DOHH2 (cell line): ENCODE data around the gene NKIRAS1.

Experiments used
- EZH2phosphoT487 ChIP-seq: fragments of 200-600 bp; sonication (generic); IDR thresholded peaks from 2 replicates; pipeline ENCODE4 v1.6.1; 2017; ENCODE audit warnings: borderline replicate concordance, mild to moderate bottlenecking, antibody characterized with exemption, low read length, moderate library complexity, mixed read lengths
- TF ChIP-seq, protein P1 (sequence below): fragments of 200-600 bp; sonication (generic); IDR thresholded peaks from one replicate; pipeline ENCODE4 v1.5.1; 2014; ENCODE audit warnings: antibody characterized with exemption, mild to moderate bottlenecking, low read depth, low read length; ENCODE audit not compliant: poor library complexity, severe bottlenecking

DNA sequence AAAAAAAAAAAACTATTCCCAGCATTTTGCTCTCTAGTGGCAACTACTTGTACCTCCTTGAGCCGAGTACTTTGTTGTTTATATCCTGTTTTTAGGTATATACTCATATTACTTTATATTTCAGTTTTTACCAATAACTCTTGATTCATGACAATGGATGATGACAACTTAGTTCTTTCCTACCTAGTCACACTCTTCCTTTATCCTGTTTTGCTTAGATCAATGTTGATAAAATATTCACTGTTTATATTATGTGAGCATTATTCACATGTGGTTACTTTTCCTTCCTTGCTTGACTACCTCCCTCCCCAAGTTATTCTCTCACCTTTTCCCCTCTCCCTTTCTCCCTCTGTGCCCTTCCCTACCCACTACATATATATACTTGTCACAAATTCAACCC, 53.7 kb downstream of the NKIRAS1 start:
- TF ChIP-seq, protein P1, sequence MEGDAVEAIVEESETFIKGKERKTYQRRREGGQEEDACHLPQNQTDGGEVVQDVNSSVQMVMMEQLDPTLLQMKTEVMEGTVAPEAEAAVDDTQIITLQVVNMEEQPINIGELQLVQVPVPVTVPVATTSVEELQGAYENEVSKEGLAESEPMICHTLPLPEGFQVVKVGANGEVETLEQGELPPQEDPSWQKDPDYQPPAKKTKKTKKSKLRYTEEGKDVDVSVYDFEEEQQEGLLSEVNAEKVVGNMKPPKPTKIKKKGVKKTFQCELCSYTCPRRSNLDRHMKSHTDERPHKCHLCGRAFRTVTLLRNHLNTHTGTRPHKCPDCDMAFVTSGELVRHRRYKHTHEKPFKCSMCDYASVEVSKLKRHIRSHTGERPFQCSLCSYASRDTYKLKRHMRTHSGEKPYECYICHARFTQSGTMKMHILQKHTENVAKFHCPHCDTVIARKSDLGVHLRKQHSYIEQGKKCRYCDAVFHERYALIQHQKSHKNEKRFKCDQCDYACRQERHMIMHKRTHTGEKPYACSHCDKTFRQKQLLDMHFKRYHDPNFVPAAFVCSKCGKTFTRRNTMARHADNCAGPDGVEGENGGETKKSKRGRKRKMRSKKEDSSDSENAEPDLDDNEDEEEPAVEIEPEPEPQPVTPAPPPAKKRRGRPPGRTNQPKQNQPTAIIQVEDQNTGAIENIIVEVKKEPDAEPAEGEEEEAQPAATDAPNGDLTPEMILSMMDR = no peak
- no peak for TF ChIP-seq EZH2phosphoT487
